ENCODE data around the gene CCL3. TPM values are rescaled to one million over a fixed set of nuclear protein-coding genes. Genes with fewer than 3 reads are reported as not detected.

CCL3 gene
- polyA plus RNA-seq, 3 donors, result 161 to 328 (median 190) TPM

DNA sequence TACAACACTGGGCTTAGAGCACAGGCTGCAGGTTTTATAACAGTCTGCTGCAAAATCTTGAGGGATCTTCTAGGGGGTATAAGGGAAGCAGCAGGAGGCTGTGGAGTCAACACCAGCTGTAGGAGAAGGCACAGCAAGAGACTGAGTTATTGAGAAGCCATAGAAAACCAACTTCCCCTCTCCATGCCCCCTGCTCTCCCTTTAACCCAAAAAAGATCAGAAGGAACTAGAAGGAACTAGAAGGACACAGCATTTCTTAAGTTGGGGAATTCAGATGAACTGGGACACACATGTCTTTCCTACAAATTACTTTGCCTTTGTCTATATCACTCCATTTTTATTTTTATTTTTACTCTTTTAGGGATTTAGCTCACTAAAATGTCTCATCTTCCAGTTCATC, 32.0 kb downstream of the CCL3 start:
- H2AFZ ChIP-seq (ENCODE audit: insufficient read depth, low read depth, low read length, poor library complexity, severe bottlenecking), result no peak overlapping the region
- H3K27ac Mint-ChIP-seq, result peak overlapping the region in 3 of 7 donors; percentile 14 to 37 (median 31)
- TF ChIP-seq, protein P1, sequence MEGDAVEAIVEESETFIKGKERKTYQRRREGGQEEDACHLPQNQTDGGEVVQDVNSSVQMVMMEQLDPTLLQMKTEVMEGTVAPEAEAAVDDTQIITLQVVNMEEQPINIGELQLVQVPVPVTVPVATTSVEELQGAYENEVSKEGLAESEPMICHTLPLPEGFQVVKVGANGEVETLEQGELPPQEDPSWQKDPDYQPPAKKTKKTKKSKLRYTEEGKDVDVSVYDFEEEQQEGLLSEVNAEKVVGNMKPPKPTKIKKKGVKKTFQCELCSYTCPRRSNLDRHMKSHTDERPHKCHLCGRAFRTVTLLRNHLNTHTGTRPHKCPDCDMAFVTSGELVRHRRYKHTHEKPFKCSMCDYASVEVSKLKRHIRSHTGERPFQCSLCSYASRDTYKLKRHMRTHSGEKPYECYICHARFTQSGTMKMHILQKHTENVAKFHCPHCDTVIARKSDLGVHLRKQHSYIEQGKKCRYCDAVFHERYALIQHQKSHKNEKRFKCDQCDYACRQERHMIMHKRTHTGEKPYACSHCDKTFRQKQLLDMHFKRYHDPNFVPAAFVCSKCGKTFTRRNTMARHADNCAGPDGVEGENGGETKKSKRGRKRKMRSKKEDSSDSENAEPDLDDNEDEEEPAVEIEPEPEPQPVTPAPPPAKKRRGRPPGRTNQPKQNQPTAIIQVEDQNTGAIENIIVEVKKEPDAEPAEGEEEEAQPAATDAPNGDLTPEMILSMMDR (IDR thresholded peaks at IDR 0.05), result no peak
- H3K27me3 Mint-ChIP-seq (ENCODE audit: low read depth in 3 of 3), result peaks cover 0 to 7% (median 1%) of the 10 kb centered on the region in 3 donors
- H3K4me3 Mint-ChIP-seq, result no peak overlapping the region
- H3K4me2 ChIP-seq (replicated peaks; ENCODE audit: extremely low read depth, low read length, poor library complexity, severe bottlenecking), result no peak overlapping the region
- no peaks in the 10 kb centered on the region for H3K36me3 Mint-ChIP-seq
- H3K9me3 ChIP-seq (replicated peaks in 1 of 2; ENCODE audit: control insufficient read depth in 1 of 2, insufficient read depth in 1 of 2, low read length in 2 of 2), result no peaks in the 10 kb centered on the region
- peaks cover 20% of the 10 kb centered on the region for H3K4me1 Mint-ChIP-seq
- no peak overlapping the region for H3K27ac ChIP-seq (ENCODE audit: low read depth in 1 of 2, low read length in 2 of 2)
- no peaks in the 10 kb centered on the region for H4K20me1 ChIP-seq (ENCODE audit: insufficient read depth, low read length)
- no peak overlapping the region for H3K9ac ChIP-seq (ENCODE audit: insufficient read depth, low read length, poor library complexity, severe bottlenecking)
- no peaks in the 10 kb centered on the region for H3K4me1 ChIP-seq (ENCODE audit: control insufficient read depth in 1 of 2, insufficient read depth in 2 of 2, low read length in 2 of 2)
- H3K27me3 ChIP-seq (ENCODE audit: control insufficient read depth in 2 of 2, insufficient read depth in 2 of 2, low read length in 2 of 2), result no peaks in the 10 kb centered on the region
- H3K4me3 ChIP-seq (replicated peaks in 1 of 3; ENCODE audit: low read depth in 2 of 3, low read length in 3 of 3), result no peak overlapping the region
- H3K79me2 ChIP-seq (ENCODE audit: insufficient read depth, low read length), result no peaks in the 10 kb centered on the region
- DNase-seq, result peak in 1 of 3 donors; percentile 30
- no peaks in the 10 kb centered on the region for H3K36me3 ChIP-seq (replicated peaks in 1 of 2; ENCODE audit: control insufficient read depth in 1 of 2, insufficient read depth in 2 of 2, low read length in 2 of 2)
- intact Hi-C loops (cut with micrococcal nuclease), result no loop called here
- no peaks in the 10 kb centered on the region for H3K9me3 Mint-ChIP-seq

DNA sequence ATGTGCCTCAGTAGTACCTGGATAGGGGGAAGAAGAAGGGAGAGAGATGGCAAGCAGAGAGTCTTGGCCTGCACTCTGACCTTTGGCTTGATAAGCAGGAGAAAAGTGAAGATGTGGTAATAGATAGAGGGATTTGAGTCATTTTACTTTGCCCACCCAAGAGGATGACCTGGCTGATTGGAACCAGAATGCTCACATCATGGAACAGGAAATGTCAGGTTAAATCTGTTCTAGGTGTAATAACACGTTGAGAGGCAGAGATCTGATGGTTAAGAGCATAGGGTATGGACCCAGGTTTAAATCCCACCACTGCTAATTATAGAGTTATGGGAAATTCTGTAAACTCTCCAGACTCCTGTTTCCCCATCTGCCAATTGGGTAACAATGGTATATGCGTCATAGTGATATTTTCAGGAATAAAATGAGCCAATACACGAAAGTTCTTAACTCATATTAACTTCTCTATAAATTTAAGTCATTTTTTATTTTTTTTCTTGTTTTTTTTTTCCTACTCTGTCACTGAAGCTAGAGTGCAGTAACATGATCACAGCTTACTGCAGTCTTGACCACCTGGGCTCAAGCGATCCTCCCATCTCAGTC, 33.9 kb downstream of the CCL3 start:
- Histone ChIP-seq H2AFZ (ENCODE audit: insufficient read depth, low read depth, low read length, poor library complexity, severe bottlenecking) (no peak overlapping the region), H3K27ac (ENCODE audit: low read depth in 1 of 2, low read length in 2 of 2) (no peak overlapping the region), H3K36me3 (replicated peaks in 1 of 2; ENCODE audit: control insufficient read depth in 1 of 2, insufficient read depth in 2 of 2, low read length in 2 of 2) (no peaks in the 10 kb centered on the region), H3K79me2 (ENCODE audit: insufficient read depth, low read length) (no peaks in the 10 kb centered on the region), H3K9me3 (replicated peaks in 1 of 2; ENCODE audit: control insufficient read depth in 1 of 2, insufficient read depth in 1 of 2, low read length in 2 of 2) (no peaks in the 10 kb centered on the region), H4K20me1 (ENCODE audit: insufficient read depth, low read length) (no peaks in the 10 kb centered on the region), H3K4me2 (replicated peaks; ENCODE audit: extremely low read depth, low read length, poor library complexity, severe bottlenecking) (no peak overlapping the region), H3K27me3 (ENCODE audit: control insufficient read depth in 2 of 2, insufficient read depth in 2 of 2, low read length in 2 of 2) (no peaks in the 10 kb centered on the region), H3K4me1 (ENCODE audit: control insufficient read depth in 1 of 2, insufficient read depth in 2 of 2, low read length in 2 of 2) (no peaks in the 10 kb centered on the region), H3K9ac (ENCODE audit: insufficient read depth, low read length, poor library complexity, severe bottlenecking) (no peak overlapping the region), H3K4me3 (replicated peaks in 1 of 3; ENCODE audit: low read depth in 2 of 3, low read length in 3 of 3) (no peak overlapping the region)
- H3K36me3 Mint-ChIP-seq, result no peaks in the 10 kb centered on the region
- H3K27ac Mint-ChIP-seq, result peak overlapping the region in 2 of 7 donors; percentile 6 to 52
- no peak overlapping the region for H3K4me3 Mint-ChIP-seq
- WGBS (ENCODE audit: insufficient coverage), result no CpG with 5 or more reads among the region's 4 CpGs
- peaks cover 5 to 12% (median 8%) of the 10 kb centered on the region in 7 donors for H3K9me3 Mint-ChIP-seq
- H3K4me1 Mint-ChIP-seq, result peaks cover 20% of the 10 kb centered on the region
- peaks cover 0 to 7% (median 2%) of the 10 kb centered on the region in 3 donors for H3K27me3 Mint-ChIP-seq (ENCODE audit: low read depth in 3 of 3)
- intact Hi-C loops (cut with micrococcal nuclease), result no loop called here
- TF ChIP-seq, protein P1 (IDR thresholded peaks at IDR 0.05), result no peak
- peak in 2 of 3 donors; percentile 7 to 69 for DNase-seq
